Activated CD4-positive, alpha-beta T cell treated with anti-CD3 and anti-CD28 coated beads, Interleukin-2, Interleukin-6, amounts not matched to agents 100 ng/mL and 50 ng/mL, durations not matched to agents 16 hours and 8 hours (primary cell): Measurements from ENCODE around the gene RPL21.
A peak's percentile ranks its signal among the peaks of the same experiment; 100 is the strongest.
"Not testable (repeated sequence)": the region's sequence is repeated elsewhere in the genome, so short reads cannot be mapped to it uniquely, and the experiment has no call there.

Experiments used
- DNase-seq: peaks from one replicate; pipeline ENCODE4 v3.0.0-alpha.2; 2020

Gene RPL21

GRCh38 chr13:27251166-27252091, at the start of gene RPL21:
Gene RPL21, plus strand, starts transcription at chr13:27251558. Its CDS starts 2,219 bp downstream, at chr13:27253777.
- peak; percentile 93 for DNase-seq

- no peak for DNase-seq
Measured at GRCh38 chr13:27201661-27202060, 49.7 kb upstream of the RPL21 start.

- DNase-seq = no peak
Measured at GRCh38 chr13:27203186-27203585, 48.2 kb upstream of the RPL21 start.

GRCh38 chr13:27203854-27204253, 47.5 kb upstream of the RPL21 start:
- DNase-seq = no peak

GRCh38 chr13:27208514-27208913, 42.8 kb upstream of the RPL21 start:
- DNase-seq = no peak

- no peak for DNase-seq
Measured at GRCh38 chr13:27211271-27211670, 40.1 kb upstream of the RPL21 start.

- DNase-seq = no peak
Measured at GRCh38 chr13:27211771-27212364, 39.5 kb upstream of the RPL21 start.

- DNase-seq = not testable (repeated sequence)
Measured at GRCh38 chr13:27213386-27213785, 38.0 kb upstream of the RPL21 start.

- DNase-seq = not testable (repeated sequence)
Measured at GRCh38 chr13:27217791-27218190, 33.6 kb upstream of the RPL21 start.

GRCh38 chr13:27218861-27219260, 32.5 kb upstream of the RPL21 start:
- DNase-seq = not testable (repeated sequence)

- DNase-seq = no peak
Measured at GRCh38 chr13:27219611-27220010, 31.7 kb upstream of the RPL21 start.

- DNase-seq = not testable (repeated sequence)
Measured at GRCh38 chr13:27222100-27222499, 29.3 kb upstream of the RPL21 start.

- DNase-seq = no peak
Measured at GRCh38 chr13:27226991-27227390, 24.4 kb upstream of the RPL21 start.

- DNase-seq = no peak
Measured at GRCh38 chr13:27228131-27228530, 23.2 kb upstream of the RPL21 start.

GRCh38 chr13:27229642-27230041, 21.7 kb upstream of the RPL21 start:
- DNase-seq = no peak

- no peak for DNase-seq
Measured at GRCh38 chr13:27233964-27234363, 17.4 kb upstream of the RPL21 start.

GRCh38 chr13:27236478-27236877, 14.9 kb upstream of the RPL21 start:
- no peak for DNase-seq

GRCh38 chr13:27242702-27243101, 8.7 kb upstream of the RPL21 start:
- DNase-seq = no peak

- no peak for DNase-seq
Measured at GRCh38 chr13:27245610-27246009, 5.7 kb upstream of the RPL21 start.

- no peak for DNase-seq
Measured at GRCh38 chr13:27250833-27251165, 559 bp upstream of the RPL21 start.

GRCh38 chr13:27252467-27252866, 1.1 kb downstream of the RPL21 start:
- no peak for DNase-seq

- no peak for DNase-seq
Measured at GRCh38 chr13:27257233-27257568, 5.8 kb downstream of the RPL21 start.

GRCh38 chr13:27257648-27258253, 6.4 kb downstream of the RPL21 start:
- DNase-seq = no peak
